HG03280 (cell line): ENCODE data around the gene SLX9.
"Not testable (repeated sequence)": the region's sequence is repeated elsewhere in the genome, so short reads cannot be mapped to it uniquely, and the experiment has no call there.

Source experiments
- ATAC-seq: cut with Tn5 transposase; IDR thresholded peaks from one replicate; pipeline ENCODE4 v1.9.1; 2021; ENCODE audit warnings: mild to moderate bottlenecking, moderate library complexity; ENCODE audit not compliant: unreplicated experiment

Gene SLX9

GRCh38 chr21:45016031-45016405 lies 76.2 kb downstream of the SLX9 start:
- ATAC-seq: no peak

GRCh38 chr21:45016406-45017038 lies 76.7 kb downstream of the SLX9 start:
- no peak for ATAC-seq

GRCh38 chr21:45017039-45017960 lies 77.5 kb downstream of the SLX9 start:
- ATAC-seq: no peak

- ATAC-seq: no peak
These were observed 78.6 kb downstream of the SLX9 start for GRCh38 chr21:45018131-45019075.

- no peak for ATAC-seq
These were observed 79.5 kb downstream of the SLX9 start for GRCh38 chr21:45019076-45019886.

GRCh38 chr21:45019887-45020537 lies 80.2 kb downstream of the SLX9 start:
- no peak for ATAC-seq

GRCh38 chr21:45020629-45021427 lies 81.0 kb downstream of the SLX9 start:
- no peak for ATAC-seq

- no peak for ATAC-seq
These were observed 81.9 kb downstream of the SLX9 start for GRCh38 chr21:45021428-45022347.

- no peak for ATAC-seq
These were observed 82.5 kb downstream of the SLX9 start for GRCh38 chr21:45022348-45022675.

GRCh38 chr21:45022736-45023135 lies 82.9 kb downstream of the SLX9 start:
- no peak for ATAC-seq

- not testable (repeated sequence) for ATAC-seq
These were observed 84.7 kb downstream of the SLX9 start for GRCh38 chr21:45024516-45024915.

GRCh38 chr21:45026066-45026745 lies 86.4 kb downstream of the SLX9 start:
- ATAC-seq: no peak
